K562 (cell line): ENCODE results near the gene MARS1. TPM values are rescaled to one million over a fixed set of nuclear protein-coding genes. Genes with fewer than 3 reads are reported as not detected.

Source experiments
- ARID1B ChIP-seq: fragments of 450-650 bp; IDR thresholded peaks from 2 replicates; pipeline ENCODE4 v1.6.1; 2016; ENCODE audit warnings: antibody characterized with exemption, mild to moderate bottlenecking, inconsistent platforms
- CXXC5 ChIP-seq: fragments of 250-450 bp; sonication (Bioruptor Pico); IDR thresholded peaks from 2 replicates; pipeline ENCODE4 v1.8.0; 2022; ENCODE audit warnings: inconsistent platforms, mild to moderate bottlenecking, moderate library complexity
- DACH1 ChIP-seq: fragments of 450-650 bp; IDR thresholded peaks from 2 replicates; pipeline ENCODE4 v1.6.1; 2018; ENCODE audit not compliant: partially characterized antibody
- HDAC2 ChIP-seq: fragments of 450-650 bp; IDR thresholded peaks from 2 replicates; pipeline ENCODE4 v1.6.1; 2016; ENCODE audit warnings: mild to moderate bottlenecking
- MYC ChIP-seq, 2 experiments: fragments of 250-450 bp in 1 of 2; sonication (Bioruptor Pico) in 1 of 2; IDR thresholded peaks; 2 replicates each; pipeline versions ENCODE4 v1.5.1 to v1.6.1; 2012 to 2021; ENCODE audit warnings: low read depth in 2 of 2, borderline replicate concordance in 1 of 2, improper control_type of control experiment in 1 of 2, low read length in 1 of 2, mild to moderate bottlenecking in 1 of 2, moderate library complexity in 1 of 2
- RB1 ChIP-seq: fragments of 450-650 bp; IDR thresholded peaks from 2 replicates; pipeline ENCODE4 v1.6.1; 2017; ENCODE audit warnings: low read depth, mild to moderate bottlenecking
- RBFOX2 ChIP-seq: fragments of 200-400 bp; formaldehyde crosslinking; IDR thresholded peaks from 2 replicates; pipeline ENCODE4 v1.6.1; 2017; ENCODE audit warnings: low read depth, mild to moderate bottlenecking, low read length, moderate library complexity
- SFPQ ChIP-seq: fragments of 200-400 bp; formaldehyde crosslinking; IDR thresholded peaks from 2 replicates; pipeline ENCODE4 v1.6.1; 2017; ENCODE audit warnings: mild to moderate bottlenecking, low read depth, low read length, moderate library complexity
- VEZF1 ChIP-seq: fragments of 200-800 bp; sonication (Bioruptor generic); IDR thresholded peaks from 2 replicates; pipeline ENCODE4 v1.6.1; 2017; ENCODE audit warnings: missing genetic modification characterization, missing compliant biosample characterization
- ZBTB40 ChIP-seq, 2 experiments: fragments of 450-650 bp in 1 of 2; sonication (generic) in 1 of 2; formaldehyde crosslinking in 1 of 2; IDR thresholded peaks; 2 replicates each; pipeline versions ENCODE4 v1.7.1 to v1.9.0; 2016 to 2022; ENCODE audit warnings: inconsistent platforms in 1 of 2, mild to moderate bottlenecking in 1 of 2, missing genetic modification reagents in 1 of 2
- ZNF384 ChIP-seq: IDR thresholded peaks from 2 replicates; pipeline ENCODE4 v1.6.1; 2012; ENCODE audit warnings: low read depth, low read length, improper control_type of control experiment
- polyA plus RNA-seq, 8 experiments: library from polyadenylated mRNA; depleted of rRNA in 4 of 8; stranded (reverse) in 5 of 8; unstranded in 3 of 8; fragments of >200 nt; fragmentation: Nextera tagmentation in 2 of 8; fragmentation: Illumina TruSeq in 1 of 8; extraction: Ambion mirVana in 2 of 8; extraction: Trizol in 1 of 8; gene quantifications; 2 replicates each; pipeline versions ENCODE4 v1.2.1 to v1.2.3, GENCODE V29; 2011 to 2014; ENCODE audit warnings: inconsistent platforms in 1 of 8, missing spikeins in 1 of 8
- total RNA-seq, 7 experiments: library from RNA; depleted of rRNA in 6 of 7; stranded (reverse); fragments of >200 nt in 6 of 7; fragmentation: Illumina TruSeq in 2 of 7; extraction: Trizol in 2 of 7; gene quantifications; 2 replicates each; pipeline versions ENCODE4 v1.2.1 to v1.2.3, GENCODE V29; 2011 to 2021; ENCODE audit warnings: low replicate concordance in 1 of 7
- TF ChIP-seq, protein P1 (sequence below): sonication (generic); formaldehyde crosslinking; IDR thresholded peaks from 2 replicates; pipeline ENCODE4 v1.8.0; 2022; ENCODE audit warnings: mild to moderate bottlenecking, missing genetic modification reagents

Gene MARS1
- total and polyA plus RNA-seq, 9 of the 15 experiments (the other 6 are each of a cell fraction or from before 2014, with no cell fraction given) = 117 to 382 (median 220) TPM

GRCh38 chr12:57462251-57462911 is 25.5 kb upstream of the MARS1 start (continued):
- TF ChIP-seq ZBTB40 (IDR thresholded peaks at IDR 0.05) (peak; percentile 51; the same call in 1 of the 2 replicates), ZBTB40 (CRISPR knock-in tag; IDR thresholded peaks at IDR 0.05) (no peak), HDAC2 (peak; percentile 88), RBFOX2 (peak; percentile 51; the same call in 1 of the 2 replicates), CXXC5 (CRISPR knock-in tag) (0 out of 2 replicates have a peak, but pooled peaks have one; percentile 19), DACH1 (no peak), RB1 (peak; percentile 68; the same call in 1 of the 2 replicates), ARID1B (0 out of 2 replicates have a peak, but pooled peaks have one; percentile 34), MYC (IDR thresholded peaks at IDR 0.05; ENCODE audit: low read depth, low read length) (peak; percentile 78), MYC (CRISPR knock-in tag; IDR thresholded peaks at IDR 0.05; ENCODE audit: borderline replicate concordance, low read depth) (no peak), ZNF384 (peak; percentile 63; the same call in 1 of the 2 replicates), VEZF1 (CRISPR knock-in tag) (peak; percentile 93), SFPQ (no peak)
- TF ChIP-seq, protein P1, sequence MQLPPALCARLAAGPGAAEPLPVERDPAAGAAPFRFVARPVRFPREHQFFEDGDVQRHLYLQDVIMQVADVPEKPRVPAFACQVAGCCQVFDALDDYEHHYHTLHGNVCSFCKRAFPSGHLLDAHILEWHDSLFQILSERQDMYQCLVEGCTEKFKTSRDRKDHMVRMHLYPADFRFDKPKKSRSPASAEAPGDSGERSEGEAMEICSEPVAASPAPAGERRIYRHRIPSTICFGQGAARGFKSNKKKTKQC = no peak; the same call in 1 of the 2 replicates
